ENCODE measurements around the gene BAZ2B. TPM values are rescaled to one million over a fixed set of nuclear protein-coding genes. Genes with fewer than 3 reads are reported as not detected.

The BAZ2B gene
- total and polyA plus RNA-seq, 2 experiments from 2014 or later = 51.7 to 62.9 TPM

DNA sequence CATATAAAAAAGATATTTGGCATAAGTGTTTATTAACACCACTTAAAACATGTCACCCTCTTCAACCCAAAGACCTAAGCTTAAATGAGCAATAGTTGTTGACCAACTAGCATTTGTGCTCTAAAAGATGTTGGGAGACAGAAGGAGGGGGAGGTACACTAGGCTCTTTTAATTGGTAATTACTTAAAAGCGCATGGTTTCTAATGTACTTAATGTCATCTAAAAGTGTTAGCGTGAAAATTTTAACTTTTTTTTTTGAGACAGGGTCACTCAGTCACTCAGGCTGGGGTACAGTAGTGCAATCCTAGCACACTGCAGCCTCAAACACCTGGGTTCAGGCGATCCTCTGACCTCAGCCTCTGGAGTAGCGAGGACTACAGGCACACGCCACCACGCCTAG is 335.3 kb downstream of the BAZ2B start (continued):
- TF ChIP-seq, protein P1, sequence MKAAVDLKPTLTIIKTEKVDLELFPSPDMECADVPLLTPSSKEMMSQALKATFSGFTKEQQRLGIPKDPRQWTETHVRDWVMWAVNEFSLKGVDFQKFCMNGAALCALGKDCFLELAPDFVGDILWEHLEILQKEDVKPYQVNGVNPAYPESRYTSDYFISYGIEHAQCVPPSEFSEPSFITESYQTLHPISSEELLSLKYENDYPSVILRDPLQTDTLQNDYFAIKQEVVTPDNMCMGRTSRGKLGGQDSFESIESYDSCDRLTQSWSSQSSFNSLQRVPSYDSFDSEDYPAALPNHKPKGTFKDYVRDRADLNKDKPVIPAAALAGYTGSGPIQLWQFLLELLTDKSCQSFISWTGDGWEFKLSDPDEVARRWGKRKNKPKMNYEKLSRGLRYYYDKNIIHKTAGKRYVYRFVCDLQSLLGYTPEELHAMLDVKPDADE (IDR thresholded peaks at IDR 0.05) = no peak
- TF ChIP-seq EZH2phosphoT487 (IDR thresholded peaks at IDR 0.05; ENCODE audit: unreplicated experiment) = no peak

DNA sequence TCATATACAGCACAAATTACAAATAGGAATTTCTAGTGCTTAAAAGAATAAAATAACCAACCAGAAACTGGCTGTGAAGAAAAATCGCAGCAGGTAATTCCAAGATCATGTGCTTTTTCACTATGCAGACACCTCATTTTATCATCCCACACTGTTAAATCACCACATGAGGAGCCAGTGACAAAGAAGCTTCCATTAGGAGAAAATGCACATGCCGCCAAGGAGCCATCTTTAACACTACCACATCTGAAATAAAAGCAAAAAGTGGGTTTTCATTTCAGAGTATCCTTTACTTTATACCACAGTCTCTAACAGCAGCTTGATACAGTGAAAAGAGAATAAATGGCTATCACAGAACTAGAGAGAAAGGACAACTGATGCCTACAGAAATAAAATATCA is 336.6 kb downstream of the BAZ2B start:
- Mint-ChIP-seq H3K4me1 (peaks cover 1% of the 10 kb centered on the region; the same call in 2 of the 3 replicates), H3K4me3 (no peak overlapping the region), H3K9me3 (no peaks in the 10 kb centered on the region), H3K36me3 (ENCODE audit: low read depth) (peaks cover 4% of the 10 kb centered on the region; the same call in 1 of the 3 replicates), H3K27ac (no peak overlapping the region), H3K27me3 (ENCODE audit: insufficient read depth, low read depth, poor library complexity) (peaks cover 3% of the 10 kb centered on the region)
- ATAC-seq (no peak), DNase-seq (ENCODE audit: low spot score) (no peak)
- Histone ChIP-seq H4K20me1 (replicated peaks; ENCODE audit: insufficient read depth) (no peaks in the 10 kb centered on the region), H3K36me3 (ENCODE audit: insufficient read depth) (no peaks in the 10 kb centered on the region), H2AFZ (no peak overlapping the region), H3K4me2 (no peak overlapping the region), H3K27me3 (ENCODE audit: insufficient read depth) (no peaks in the 10 kb centered on the region), H3K79me2 (replicated peaks; ENCODE audit: insufficient read depth) (peaks cover 8% of the 10 kb centered on the region), H3K4me3 (no peak overlapping the region), H3K4me1 (ENCODE audit: insufficient read depth) (no peaks in the 10 kb centered on the region), H3F3A (replicated peaks; ENCODE audit: low read depth) (no peaks in the 10 kb centered on the region), H3K27ac (ENCODE audit: low read depth) (no peak overlapping the region), H3K9me2 (ENCODE audit: insufficient read depth) (no peaks in the 10 kb centered on the region)
- TF ChIP-seq, protein P2, sequence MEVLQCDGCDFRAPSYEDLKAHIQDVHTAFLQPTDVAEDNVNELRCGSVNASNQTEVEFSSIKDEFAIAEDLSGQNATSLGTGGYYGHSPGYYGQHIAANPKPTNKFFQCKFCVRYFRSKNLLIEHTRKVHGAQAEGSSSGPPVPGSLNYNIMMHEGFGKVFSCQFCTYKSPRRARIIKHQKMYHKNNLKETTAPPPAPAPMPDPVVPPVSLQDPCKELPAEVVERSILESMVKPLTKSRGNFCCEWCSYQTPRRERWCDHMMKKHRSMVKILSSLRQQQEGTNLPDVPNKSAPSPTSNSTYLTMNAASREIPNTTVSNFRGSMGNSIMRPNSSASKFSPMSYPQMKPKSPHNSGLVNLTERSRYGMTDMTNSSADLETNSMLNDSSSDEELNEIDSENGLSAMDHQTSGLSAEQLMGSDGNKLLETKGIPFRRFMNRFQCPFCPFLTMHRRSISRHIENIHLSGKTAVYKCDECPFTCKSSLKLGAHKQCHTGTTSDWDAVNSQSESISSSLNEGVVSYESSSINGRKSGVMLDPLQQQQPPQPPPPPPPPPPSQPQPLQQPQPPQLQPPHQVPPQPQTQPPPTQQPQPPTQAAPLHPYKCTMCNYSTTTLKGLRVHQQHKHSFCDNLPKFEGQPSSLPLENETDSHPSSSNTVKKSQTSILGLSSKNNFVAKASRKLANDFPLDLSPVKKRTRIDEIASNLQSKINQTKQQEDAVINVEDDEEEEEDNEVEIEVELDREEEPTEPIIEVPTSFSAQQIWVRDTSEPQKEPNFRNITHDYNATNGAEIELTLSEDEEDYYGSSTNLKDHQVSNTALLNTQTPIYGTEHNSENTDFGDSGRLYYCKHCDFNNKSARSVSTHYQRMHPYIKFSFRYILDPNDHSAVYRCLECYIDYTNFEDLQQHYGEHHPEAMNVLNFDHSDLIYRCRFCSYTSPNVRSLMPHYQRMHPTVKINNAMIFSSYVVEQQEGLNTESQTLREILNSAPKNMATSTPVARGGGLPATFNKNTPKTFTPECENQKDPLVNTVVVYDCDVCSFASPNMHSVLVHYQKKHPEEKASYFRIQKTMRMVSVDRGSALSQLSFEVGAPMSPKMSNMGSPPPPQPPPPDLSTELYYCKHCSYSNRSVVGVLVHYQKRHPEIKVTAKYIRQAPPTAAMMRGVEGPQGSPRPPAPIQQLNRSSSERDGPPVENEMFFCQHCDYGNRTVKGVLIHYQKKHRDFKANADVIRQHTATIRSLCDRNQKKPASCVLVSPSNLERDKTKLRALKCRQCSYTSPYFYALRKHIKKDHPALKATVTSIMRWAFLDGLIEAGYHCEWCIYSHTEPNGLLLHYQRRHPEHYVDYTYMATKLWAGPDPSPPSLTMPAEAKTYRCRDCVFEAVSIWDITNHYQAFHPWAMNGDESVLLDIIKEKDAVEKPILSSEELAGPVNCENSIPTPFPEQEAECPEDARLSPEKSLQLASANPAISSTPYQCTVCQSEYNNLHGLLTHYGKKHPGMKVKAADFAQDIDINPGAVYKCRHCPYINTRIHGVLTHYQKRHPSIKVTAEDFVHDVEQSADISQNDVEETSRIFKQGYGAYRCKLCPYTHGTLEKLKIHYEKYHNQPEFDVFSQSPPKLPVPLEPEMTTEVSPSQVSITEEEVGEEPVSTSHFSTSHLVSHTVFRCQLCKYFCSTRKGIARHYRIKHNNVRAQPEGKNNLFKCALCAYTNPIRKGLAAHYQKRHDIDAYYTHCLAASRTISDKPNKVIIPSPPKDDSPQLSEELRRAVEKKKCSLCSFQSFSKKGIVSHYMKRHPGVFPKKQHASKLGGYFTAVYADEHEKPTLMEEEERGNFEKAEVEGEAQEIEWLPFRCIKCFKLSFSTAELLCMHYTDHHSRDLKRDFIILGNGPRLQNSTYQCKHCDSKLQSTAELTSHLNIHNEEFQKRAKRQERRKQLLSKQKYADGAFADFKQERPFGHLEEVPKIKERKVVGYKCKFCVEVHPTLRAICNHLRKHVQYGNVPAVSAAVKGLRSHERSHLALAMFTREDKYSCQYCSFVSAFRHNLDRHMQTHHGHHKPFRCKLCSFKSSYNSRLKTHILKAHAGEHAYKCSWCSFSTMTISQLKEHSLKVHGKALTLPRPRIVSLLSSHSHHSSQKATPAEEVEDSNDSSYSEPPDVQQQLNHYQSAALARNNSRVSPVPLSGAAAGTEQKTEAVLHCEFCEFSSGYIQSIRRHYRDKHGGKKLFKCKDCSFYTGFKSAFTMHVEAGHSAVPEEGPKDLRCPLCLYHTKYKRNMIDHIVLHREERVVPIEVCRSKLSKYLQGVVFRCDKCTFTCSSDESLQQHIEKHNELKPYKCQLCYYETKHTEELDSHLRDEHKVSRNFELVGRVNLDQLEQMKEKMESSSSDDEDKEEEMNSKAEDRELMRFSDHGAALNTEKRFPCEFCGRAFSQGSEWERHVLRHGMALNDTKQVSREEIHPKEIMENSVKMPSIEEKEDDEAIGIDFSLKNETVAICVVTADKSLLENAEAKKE (CRISPR knock-in tag; IDR thresholded peaks at IDR 0.05) = no peak

Measured in GM23338 (cell line).